Hematopoietic multipotent progenitor cell (in vitro differentiated cells): ENCODE data around the gene HEXA. TPM values are rescaled to one million over a fixed set of nuclear protein-coding genes. Genes with fewer than 3 reads are reported as not detected.
"Not testable (repeated sequence)": the region's sequence is repeated elsewhere in the genome, so short reads cannot be mapped to it uniquely, and the experiment has no call there.

ENCODE experiments used
- DNase-seq, 3 donors: peaks; one replicate each; pipeline ENCODE4 v3.0.0-alpha.2; 2011 to 2015; ENCODE audit warnings: low read depth in 2 of 3, low spot score in 2 of 3
- total RNA-seq: library from RNA; depleted of rRNA; stranded (reverse); fragments of >200 nt; gene quantifications from one replicate; pipeline ENCODE4 v1.2.3, GENCODE V29; 2012

The HEXA gene
- 81.9 TPM for total RNA-seq

GRCh38 chr15:72375846-72376581 is at the start of gene HEXA:
Gene HEXA (minus strand): TSS chr15:72376014. CDS start chr15:72375972, 42 bp downstream.
- DNase-seq: peak; percentile 89 to 97 (median 96)

- DNase-seq: no peak
Observed at GRCh38 chr15:72423256-72423655, 47.4 kb upstream of the HEXA start.

GRCh38 chr15:72421484-72421883 is 45.7 kb upstream of the HEXA start:
- DNase-seq: no peak

GRCh38 chr15:72420576-72420975 is 44.8 kb upstream of the HEXA start:
- DNase-seq: peak in 2 of 3 donors; percentile 5 to 41

GRCh38 chr15:72419768-72420167 is 44.0 kb upstream of the HEXA start:
- DNase-seq: not testable (repeated sequence)

GRCh38 chr15:72415304-72415703 is 39.5 kb upstream of the HEXA start:
- DNase-seq: no peak

- not testable (repeated sequence) for DNase-seq
Observed at GRCh38 chr15:72413337-72413736, 37.5 kb upstream of the HEXA start.

GRCh38 chr15:72411544-72411943 is 35.7 kb upstream of the HEXA start:
- DNase-seq: no peak

- no peak for DNase-seq
Observed at GRCh38 chr15:72411111-72411510, 35.3 kb upstream of the HEXA start.

GRCh38 chr15:72406936-72407335 is 31.1 kb upstream of the HEXA start:
- no peak for DNase-seq

- no peak for DNase-seq
Observed at GRCh38 chr15:72404841-72405240, 29.0 kb upstream of the HEXA start.

GRCh38 chr15:72404356-72404755 is 28.5 kb upstream of the HEXA start:
- DNase-seq: no peak

- DNase-seq: no peak
Observed at GRCh38 chr15:72402726-72403125, 26.9 kb upstream of the HEXA start.

GRCh38 chr15:72398648-72399047 is 22.8 kb upstream of the HEXA start:
- DNase-seq: no peak

GRCh38 chr15:72397796-72398588 is 22.2 kb upstream of the HEXA start, which contains the start of gene TMEM202:
Gene TMEM202 (plus strand): TSS chr15:72398305. CDS start chr15:72398327, 22 bp downstream.
- no peak for DNase-seq

- not testable (repeated sequence) for DNase-seq
Observed at GRCh38 chr15:72396331-72396730, 20.5 kb upstream of the HEXA start.

- no peak for DNase-seq
Observed at GRCh38 chr15:72389231-72389630, 13.4 kb upstream of the HEXA start.

GRCh38 chr15:72387741-72388140 is 11.9 kb upstream of the HEXA start:
- DNase-seq: no peak

GRCh38 chr15:72382146-72382545 is 6.3 kb upstream of the HEXA start:
- DNase-seq: peak in 1 of 3 donors; percentile 23

GRCh38 chr15:72380743-72381142 is 4.9 kb upstream of the HEXA start:
- no peak for DNase-seq

- no peak for DNase-seq
Observed at GRCh38 chr15:72379856-72380430, 4.1 kb upstream of the HEXA start.
